Fibroblast of skin of scalp (primary cell): ENCODE results near the gene LIPE.

Experiments used
- DNase-seq: peaks from one replicate; pipeline ENCODE4 v3.0.0-alpha.2; 2013

The LIPE gene

GRCh38 chr19:42353341-42354015 lies 73.7 kb downstream of the LIPE start:
- no peak for DNase-seq

DNA sequence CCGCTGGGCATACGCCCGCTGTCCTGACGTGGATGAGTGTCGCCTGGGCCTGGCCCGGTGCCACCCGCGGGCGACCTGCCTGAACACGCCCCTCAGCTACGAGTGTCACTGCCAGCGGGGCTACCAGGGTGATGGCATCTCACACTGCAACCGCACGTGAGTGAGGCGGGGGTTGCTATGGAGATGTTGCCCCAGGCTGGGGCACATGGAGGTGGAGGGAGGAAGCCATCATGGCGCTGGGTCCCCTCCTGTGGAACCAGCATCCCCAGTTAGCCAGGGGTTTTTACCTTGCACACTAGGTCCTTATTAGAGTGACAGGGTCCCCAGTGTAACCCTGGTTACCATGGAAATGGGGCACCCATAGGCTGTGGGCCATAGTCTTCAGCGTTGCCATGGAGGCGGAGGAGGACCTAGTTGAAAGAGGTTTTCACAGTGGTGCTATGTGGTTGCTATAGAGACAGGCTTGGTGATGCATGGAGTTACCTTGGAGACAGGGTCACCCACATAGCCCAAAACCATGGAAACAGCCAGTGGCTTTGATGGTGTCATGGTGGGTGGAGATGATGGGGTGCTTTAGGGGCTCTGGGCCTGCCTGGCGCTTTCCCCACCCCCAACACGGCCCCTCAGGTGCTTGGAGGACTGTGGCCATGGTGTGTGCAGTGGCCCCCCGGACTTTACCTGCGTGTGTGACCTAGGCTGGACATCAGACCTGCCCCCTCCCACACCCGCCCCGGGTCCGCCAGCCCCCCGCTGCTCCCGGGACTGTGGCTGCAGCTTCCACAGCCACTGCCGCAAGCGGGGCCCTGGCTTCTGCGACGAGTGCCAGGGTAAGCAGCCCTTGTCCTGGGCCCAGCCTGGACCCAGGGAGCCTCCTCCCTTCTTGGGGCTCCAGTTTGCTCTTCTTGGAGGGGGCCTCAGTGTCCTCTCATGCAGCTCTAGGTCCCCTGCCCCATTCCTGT lies 74.6 kb downstream of the LIPE start:
- DNase-seq = no peak
